Measurements from ENCODE around the gene BTBD17.
A peak's percentile ranks its signal among the peaks of the same experiment; 100 is the strongest.

Gene BTBD17

DNA sequence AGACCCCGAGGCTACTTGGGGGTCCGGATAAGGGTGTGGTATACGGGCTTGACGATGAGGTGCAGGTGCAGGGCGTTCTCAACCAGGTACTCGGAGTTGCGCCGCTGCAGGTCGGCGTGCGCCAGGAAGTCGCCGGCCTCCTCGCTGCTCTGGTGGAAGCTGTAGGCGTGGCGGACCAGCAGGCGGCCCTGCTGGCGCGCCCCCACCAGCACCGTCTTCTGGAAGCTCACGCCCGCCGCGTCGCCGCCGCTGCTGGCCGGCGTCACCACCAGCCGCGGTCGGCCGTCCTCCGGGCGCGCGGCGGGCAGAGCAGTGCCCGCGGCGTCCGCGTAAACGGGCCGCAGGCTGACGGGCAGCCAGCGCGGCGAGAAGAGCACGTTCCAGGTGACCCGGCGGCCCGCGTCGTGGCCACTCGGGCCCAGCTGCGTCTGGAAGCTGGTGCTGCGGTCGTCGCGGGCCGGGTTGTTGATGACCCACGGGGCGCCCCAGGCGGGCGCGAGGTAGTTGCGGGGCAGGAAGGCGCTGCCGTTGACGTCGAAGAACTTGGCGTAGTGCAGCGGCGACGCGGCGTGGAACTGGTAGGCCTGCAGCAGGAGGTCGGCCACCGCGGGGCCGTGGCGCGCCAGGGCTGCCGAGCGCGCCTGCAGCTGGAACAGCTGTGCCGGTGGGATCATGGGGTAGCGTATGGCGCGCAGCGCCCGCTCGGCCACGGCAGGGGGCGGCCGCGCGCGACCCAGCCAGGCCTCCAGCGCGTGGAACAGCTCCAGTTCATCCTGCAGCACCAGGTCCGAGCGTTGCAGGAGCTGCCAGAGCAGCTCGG, 4.8 kb downstream of the BTBD17 start:
- no peak for DNase-seq

DNA sequence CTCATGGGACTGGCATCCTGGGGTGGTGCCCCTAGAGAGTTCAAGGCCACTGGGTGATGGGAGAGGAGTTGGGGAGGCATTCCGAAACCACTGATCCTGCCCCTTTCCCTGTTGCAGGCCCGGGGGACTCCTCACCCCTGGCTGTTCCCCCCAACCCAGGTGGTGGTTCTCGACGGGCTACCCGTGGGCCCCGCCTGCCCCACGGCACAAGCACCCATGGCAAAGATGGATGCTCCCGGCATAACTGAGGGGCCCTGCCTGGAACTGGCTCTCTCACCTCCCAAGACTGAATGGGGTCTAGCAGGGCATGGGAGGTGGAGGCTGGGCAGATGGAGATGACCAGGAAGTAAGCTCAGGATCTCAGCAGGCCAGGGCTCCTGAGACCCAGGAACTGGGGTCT, 6.6 kb downstream of the BTBD17 start:
- DNase-seq: no peak

DNA sequence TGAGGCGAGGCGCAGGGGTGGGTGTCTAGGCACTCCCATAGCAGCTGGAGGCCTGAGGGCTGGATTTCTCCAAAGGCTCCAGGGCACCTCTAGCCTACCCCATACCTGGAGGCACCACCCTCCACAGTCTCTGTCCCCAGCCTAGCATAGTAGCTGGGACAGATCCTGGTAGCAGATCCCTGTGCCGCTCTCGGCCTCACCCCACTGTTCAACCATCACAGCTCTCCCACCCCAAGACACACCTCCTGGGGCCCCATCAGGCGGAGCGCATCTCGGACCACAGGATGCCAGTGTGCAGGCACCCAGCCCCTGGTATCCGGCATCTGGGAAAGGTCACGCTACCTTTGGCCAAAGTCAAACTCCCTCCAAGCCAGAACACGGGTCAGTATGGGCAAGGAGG, 7.1 kb downstream of the BTBD17 start:
- DNase-seq: no peak

DNA sequence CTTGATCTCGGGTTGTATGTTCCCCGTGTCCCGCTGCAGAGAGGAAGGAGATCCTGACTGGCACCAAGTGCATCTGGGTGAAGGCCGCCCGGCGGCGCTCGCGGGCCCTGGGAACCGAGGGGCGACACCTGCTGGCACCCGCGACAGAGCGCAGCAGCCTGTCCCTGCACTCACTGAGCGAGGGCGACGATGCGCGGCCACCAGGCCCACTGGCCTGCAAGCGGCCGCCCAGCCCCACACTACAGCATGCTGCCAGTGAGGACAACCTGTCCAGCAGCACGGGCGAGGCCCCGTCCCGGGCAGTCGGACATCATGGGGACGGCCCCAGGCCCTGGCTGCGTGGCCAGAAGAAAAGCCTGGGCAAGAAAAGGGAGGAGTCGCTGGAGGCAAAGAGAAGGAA, 7.5 kb downstream of the BTBD17 start:
- no peak for DNase-seq

DNA sequence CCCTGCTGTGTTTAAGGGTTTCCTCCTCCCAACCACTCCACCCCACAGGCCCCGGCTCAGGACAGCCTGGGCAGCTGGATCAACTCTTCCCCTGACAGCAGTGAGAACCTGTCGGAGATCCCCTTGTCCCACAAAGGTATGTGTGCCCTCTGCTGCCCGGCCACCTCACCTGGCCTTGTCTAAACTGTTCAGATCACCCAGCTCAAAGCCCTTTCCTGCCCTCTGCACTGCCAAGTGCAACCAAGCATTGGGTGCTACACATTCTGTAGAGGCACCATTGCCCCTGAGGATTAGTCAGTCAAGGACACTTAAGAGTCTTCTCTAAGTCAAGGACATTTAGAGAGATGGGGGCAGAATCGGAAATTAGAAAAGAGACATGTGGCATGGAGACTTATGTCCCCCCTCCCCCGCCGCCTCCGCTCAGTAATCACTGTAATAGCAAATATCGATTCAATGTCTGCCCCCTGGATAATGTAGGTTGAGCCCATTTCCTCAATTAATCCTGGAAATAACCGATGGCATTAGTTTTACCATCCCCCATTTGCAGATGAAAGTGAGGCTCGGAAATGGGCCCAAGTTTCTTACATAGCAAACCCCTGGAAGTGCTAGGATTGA, 8.1 kb downstream of the BTBD17 start:
- DNase-seq: no peak

DNA sequence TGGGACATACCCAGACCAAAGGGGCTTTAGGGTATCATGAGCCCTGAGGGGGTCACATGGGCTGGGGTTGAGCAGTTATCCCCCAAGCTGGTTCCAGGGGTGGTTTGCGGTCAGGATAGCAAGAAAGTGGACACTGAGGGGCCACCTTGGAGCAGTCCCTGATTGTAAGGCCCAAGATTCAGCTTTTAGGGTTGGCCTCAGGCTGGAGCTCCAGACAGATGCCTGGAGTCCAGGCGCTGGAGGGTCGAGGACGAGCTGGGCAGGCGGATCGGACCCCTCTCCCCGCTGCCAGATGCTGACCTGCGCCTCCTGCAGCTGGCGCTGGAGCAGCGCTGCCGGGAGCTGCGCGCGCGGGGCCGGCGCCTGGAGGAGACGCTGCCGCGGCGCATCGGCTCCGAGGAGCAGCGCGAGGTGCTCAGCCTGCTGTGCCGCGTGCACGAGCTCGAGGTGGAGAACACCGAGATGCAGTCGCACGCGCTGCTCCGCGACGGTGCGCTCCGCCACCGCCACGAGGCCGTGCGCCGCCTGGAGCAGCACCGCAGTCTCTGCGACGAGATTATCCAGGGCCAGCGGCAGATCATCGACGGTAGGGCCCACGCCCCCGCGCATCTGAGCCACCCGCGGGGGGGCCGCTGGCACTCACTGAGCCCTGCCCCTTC, 10.0 kb downstream of the BTBD17 start:
- DNase-seq: no peak

DNA sequence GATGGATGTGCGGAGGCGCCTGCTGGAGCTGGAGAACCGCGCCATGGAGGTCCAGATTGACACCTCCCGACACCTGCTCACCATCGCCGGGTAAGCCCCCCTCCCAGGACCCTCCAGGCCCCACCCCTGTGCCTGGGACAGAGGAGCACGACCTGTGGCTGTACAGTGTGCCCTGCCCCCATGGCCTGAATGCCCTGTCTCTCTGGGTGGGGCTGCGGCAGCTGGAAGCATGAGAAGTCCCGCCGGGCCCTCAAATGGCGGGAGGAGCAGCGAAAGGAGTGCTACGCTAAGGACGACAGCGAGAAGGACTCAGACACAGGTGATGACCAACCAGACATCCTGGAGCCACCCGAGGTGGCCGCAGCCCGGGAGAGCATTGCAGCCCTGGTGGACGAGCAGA, 11.2 kb downstream of the BTBD17 start:
- DNase-seq: no peak

DNA sequence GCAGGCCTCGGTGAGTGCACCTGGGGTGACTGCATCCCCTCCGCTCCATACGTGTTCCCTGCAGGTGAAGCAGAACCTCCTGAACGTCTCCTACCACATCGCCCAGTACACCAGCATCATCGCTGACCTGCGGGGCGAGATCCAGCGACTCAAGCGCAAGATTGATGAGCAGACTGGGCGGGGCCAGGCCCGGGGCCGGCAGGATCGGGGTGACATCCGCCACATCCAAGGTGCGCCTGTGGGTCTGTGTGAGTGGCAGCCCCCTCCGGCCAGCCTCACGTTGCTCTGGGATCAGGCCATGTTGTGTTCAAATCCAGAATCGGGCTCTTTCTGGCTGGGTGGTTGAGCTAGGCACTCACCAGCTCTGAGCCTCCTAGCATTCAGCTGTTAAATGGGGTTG, 12.5 kb downstream of the BTBD17 start:
- DNase-seq: no peak

DNA sequence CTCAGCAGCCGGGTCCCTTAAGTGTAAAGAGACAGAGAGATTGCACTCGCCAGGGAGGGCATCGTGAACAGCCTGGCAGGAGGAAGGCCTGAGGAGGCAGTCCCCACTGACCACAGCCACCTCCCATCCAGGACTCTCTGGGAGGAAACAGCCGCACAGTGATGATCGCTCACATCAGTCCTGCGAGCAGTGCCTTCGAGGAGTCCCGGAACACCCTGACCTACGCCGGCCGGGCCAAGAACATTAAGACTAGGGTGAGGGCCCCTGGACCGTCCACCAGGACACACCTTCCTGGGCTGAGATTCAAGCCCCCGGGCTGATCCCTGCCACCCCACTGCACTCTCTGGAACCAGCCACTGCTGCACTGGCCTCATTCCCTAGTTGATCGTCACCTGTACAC, 14.0 kb downstream of the BTBD17 start:
- DNase-seq: no peak

DNA sequence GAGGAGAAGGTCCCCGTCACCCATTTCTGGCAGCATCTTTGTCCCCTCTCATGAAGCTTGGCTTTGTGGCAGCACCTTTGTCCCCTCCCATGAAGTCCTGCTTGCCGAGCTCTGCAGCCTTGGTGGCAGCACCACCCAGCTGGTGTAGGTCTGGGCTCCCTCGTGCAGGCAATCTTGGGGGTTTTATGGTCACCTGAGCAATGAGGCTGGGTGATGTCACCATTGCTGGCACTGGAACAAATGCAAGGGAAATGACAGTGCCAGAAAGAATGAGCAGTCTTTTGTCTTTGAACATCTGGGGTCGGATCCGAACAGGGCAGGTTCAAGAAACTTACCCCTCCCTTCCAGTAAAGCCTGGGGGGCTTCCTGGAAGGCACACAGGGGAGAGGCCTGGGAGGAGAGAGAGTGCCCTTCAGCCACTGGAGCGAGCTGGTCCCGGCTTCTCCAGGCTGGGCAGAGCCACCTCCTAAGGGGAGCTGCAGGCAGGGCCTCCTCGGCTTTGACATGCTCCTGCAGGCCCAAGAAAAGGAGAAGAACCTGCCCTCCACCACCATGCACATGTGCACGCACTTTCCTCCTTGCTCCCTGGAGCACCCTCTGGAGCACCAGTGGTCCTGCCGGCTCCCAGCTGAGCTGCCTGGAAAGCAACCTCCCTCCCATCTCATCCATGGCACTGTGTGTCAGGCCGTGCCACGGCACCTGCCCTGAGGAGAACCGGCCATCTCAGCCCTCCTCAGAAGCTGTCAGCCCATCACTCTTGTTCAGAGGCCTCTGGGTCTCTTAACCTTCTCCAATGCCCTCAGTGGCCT, 16.0 kb downstream of the BTBD17 start:
- DNase-seq: no peak

DNA sequence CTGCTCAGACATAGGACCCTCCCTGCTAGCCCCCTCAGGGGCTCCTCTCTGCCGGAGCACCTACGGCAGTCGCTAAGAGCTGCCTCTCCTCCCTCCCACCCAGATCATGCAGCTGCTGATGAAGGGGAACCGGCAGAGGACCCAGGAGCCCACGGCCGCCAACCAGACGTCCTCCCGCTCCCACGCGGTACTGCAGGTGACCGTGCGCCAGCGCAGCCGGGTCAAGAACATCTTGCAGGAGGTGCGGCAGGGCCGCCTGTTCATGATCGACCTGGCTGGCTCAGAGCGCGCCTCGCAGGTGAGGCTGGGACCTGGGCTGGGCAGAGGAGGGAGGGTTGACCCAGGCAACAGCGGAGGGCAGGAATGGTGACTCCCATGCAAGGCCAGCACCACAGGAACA, 17.0 kb downstream of the BTBD17 start:
- no peak for DNase-seq

DNA sequence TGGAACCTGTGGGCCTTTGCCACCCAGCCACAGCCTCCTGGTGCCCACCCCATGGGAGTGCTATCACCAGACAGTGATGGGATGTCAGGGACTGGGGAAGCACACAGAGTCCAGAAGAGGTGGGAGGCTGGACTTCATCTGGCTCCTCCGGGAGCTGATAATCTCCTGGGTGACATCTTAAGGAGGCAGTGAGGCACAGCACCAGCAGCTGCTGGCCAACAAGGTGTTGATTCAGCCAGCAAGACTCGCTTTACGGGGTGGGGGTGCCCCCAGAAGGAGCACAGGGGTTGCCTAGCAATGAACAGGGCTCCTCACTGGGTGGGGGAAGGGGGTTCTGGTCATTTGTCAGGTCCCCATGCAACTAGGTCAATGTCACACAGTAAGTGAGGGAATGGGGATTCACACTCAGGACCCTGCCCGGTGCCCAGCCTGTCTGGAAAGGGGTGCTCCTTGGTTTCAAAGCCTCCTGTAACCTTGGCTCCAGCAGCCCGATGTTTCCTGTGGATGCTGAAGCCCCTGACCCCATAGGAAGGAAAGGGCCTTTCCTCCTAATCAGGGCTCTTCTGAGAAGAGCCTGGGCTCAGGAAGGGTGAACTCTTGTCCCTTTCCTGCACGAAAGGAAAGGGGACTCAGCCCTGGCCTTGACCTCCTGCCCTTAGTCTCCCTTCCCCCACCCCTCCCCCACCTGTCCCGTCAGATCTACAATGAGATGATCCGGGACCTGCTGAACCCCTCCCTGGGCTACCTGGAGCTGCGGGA, 18.0 kb downstream of the BTBD17 start:
- peak; percentile 68 for DNase-seq

DNA sequence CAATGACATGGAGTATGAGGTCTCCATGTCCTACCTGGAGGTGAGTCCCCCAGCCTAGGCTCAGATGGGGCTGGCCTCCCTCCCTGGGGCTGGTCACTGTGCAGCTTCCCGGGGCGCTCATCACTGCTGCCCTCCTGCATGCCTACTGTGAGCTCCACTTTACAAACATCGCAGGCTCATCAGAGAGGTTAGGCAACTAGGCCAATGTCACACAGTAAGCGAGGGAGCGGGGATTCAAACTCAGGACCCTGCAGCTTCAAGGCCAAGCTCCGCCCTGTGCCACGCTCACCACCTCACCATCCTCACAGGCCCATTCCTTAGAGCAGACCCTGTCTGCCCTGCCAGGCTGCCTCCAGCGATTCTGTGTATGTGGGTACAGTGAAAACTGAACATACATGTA, 18.5 kb downstream of the BTBD17 start:
- DNase-seq: no peak

DNA sequence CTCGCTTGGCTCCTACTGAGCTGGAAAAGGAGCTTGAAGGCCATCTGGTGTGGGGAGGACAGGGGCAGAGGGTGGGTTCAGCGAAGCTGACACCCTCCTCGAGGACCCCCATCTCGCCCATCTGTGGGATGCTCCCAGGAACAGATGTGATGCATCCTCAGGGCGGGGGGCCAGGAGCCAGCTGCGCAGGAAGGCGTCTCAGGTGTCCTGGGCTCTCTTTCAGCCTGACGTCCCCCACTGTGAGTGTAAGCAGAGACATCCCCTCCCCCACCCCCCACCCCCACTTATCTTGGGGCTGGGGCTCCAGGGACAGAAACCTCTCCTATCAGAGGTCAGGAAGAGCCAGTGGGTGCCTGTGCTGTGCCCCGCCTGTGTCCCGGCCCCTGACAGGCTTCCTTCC, 19.4 kb downstream of the BTBD17 start:
- no peak for DNase-seq

DNA sequence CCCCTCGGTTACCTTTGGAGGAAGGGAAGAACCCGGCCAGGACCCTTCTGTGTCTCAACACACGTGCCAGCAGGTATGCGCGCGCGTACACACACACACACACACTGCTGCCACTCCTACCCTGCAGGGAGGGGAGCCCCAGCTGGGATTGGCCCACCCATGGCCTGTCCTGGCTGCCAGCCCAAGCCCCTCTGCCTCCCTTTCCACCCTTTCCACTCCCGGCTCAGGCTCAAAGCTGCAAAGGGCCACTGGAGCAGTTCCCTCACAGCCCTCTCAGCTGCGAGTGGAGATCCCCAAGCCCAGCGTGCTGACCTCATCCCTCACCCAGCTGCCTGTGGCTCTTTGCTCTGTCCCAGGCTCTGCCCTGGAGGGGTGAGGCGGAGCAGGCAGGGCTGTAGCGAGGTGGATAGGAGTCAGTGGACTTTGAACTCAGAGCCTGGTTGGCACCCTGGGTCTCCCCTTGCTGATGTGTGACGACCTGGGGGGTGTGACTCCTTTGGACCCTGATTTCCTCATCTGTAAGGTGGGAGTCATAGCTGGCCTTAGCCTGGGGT, 21.1 kb downstream of the BTBD17 start:
- DNase-seq: no peak

DNA sequence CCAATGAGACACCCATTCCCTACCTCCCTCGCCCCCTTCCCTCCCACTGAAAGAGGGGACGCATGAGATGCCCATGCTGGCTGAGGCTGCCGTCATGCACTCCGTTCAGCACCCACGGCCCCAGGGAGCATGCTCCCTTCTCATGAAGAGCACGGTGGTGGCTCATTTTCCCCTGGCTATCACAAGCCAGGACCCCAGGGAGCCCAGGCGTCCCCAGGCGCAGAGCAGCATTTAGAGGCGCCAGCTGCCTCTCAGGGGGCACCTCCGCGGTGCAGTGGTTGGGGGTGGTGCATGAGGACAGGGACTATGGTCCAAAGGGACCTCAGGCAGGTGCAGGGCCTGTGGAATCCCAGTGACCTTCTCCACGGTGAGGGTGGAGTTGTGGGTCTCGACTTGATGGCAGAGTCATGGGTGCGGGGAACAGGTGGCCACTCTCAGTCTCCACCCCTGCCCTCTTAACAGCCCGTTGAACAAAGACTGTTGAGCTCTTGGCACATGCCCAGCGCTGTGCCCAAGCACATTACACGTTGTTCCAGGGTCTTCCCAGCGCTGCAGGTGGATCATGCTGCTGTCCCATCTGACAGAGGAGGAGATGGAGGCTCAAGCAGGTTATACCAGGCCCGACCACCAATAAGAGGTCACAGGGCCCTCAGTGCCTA, 22.0 kb downstream of the BTBD17 start:
- no peak for DNase-seq

DNA sequence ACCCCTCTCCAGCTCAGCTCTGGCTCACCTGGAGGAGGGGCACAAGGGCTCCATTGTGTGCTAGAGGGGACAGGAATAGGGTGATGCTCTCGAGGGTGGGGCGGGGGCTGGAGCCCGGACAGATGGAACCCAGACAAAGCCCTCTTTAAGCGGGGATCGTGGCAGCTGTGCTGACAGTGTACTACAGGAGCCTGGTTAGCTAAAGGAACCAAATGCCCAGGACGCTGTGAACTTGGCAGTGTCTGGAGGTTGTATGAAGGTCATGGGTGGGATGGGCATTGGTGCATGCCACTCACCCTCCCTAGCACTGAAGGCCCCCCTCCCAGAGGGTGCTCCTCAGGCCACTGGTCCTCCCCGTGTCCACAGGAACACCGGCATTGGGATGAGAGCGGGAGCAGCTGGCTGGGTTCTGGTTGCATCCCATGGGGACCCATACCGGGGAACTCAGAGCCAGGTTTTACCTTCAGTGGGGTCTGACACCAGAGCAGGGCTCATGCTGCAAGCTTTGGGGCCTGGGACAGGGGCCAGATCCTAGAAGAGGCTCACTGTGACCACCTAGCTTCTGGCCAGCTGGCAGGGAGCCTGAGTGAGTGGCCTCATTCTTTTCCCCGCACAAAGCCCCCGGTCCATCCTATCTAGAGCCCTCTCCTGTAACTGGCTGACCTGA, 23.7 kb downstream of the BTBD17 start:
- no peak for DNase-seq

DNA sequence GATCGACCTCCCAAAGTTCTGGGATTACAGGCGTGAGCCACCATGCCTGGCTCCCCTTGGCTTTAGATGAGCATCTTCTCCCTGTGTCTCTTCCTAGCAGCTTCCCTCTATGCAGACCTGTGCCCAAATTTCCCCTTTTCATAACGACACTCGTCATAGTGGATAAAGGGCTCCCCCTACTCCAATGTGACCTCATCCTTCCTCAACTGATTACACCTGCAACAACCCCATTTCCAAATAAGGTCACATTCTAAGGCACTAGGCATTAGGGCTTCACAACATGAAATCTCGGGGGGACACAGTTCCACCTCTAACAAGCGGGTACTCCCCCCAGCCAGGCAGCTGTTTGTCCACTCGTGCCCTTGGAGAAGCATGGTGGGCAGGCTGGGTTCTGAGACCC, 25.4 kb downstream of the BTBD17 start:
- DNase-seq: no peak

DNA sequence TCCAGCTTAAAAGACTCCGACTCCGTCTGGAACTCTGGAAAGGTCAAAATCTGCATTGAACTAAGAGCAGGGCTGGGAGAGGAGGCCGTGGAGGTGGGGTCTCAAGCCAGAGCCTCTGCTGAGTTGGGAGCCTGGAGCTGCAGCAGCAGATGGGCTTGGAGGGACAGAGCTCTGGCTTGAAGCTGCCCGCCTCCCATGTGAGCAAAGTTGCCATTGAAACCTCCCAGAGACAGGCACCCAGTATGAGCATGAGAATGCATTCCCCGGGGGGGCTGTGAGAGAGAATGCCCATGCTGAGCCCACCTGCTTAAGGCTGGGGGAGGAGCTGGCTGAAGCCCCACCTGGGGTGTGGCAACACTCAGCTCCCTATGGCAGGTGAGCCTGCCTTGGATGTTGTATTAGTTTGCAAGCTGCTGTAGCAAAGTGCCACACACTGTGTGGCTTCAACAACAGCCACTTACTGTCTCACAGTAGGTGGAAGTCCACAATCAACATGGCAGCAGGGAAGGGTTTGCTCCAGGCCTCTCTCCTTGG, 26.1 kb downstream of the BTBD17 start:
- no peak for DNase-seq

DNA sequence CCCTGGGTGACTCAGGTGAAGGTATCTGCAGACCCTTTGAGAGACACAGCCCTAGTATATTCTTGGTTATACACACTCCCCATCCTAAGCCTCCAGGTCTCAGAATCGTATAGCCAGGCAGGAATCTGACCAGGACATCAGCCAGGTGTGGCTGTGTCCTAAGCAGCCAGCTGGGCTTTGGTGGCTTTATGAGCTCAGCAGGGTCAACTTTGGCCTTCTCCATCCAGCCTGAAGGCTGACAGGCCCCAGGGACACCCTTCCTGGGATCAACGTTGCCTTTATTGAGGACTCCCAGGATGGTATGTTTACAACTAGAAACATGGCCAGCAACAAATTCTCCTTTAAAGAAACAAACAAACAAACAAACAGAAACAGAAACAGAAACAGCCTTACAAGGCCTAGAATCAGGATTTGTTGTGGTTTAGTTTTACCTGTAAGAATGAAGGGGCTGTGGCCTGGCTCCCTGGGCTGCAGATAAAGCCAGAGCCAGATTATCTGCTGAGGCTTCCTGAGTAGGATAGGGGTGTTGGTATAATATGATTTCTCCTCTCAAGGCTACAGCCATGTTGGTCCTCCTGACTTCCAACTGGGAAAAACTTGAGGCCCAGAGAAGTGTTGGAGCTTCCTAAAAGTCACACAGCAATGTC, 27.2 kb downstream of the BTBD17 start:
- DNase-seq: no peak
